ENCODE data around the gene CATSPERD.

CATSPERD gene, protein sequence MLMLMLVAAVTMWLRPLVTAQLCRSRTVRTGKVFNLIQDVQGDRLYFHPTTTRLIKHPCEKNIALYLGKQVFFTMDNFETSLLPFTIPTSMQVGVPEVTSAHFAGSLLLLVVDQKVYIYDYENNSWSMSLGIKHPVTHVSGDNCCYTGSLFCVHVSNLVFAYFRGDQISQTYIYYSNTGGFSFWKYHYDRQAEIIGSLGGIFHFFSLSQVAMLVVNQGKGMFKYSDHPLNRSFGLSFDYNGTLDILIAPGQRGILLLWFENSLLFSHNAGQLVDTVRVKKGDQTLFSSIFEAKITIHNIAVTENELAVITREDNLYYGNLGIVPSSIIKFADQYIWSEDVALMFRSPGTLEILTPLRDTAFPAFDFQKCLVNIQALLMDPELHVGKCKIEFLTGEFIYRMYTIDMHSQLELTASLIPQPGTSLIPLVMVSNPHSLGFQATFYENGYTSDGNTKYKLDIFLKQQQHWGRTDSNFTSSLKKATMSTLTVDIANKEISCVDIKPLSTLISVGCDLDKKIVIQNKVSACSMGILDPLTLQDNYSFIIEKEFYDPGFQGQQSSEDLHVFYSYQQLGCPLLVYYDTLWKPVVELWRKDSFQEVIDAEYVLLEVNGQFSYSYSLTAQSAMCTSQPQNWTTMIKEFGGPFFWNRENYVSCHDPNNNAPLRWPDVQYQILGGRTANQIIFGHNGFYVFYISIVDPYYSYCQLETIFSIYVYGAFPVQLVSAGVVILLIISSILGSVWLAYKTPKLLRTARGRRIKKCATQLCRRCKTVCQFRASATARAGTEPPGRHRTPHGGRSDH

DNA sequence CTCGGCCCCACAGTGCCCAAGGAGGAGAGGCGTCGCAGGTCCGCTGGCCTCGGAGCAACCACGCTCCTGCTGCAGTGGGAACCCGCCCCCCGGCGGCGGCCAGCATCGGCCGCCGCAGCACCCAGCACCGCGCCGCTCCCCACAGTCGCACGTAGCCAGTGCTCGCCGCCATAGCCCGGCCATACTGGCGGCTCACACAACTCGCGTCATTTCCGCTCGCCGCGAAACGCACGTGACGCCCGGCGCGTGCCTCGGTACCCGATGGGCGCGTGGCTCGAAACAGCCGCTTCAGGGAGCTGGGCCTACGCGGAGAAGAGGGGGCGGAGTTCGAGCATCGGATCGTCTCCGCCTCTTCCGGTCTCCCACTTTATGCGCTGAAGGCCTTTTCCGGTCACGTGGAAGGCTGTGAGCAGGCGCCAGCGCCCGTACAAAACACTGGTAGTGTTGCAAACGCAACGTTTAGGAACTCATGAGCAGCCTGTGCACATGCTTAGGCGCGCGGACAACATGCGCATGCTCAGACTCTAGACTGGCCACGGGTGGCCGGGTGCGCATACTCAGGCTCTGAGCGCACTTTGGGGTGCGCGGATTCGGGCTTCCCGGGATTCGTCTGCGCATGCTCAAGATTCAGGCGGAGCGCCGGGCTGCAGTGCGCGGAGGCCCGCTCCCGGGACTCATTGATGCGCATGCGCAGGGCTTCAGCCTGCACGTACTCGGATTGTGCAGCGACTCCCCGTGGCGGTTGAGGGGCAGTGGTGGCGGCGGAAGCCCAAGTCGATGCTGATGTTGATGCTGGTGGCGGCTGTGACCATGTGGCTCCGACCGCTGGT, at the start of gene CATSPERD, which contains the start of gene LONP1:
Gene CATSPERD (plus strand): TSS at position 677 of the 830 bp plus-strand sequence. CDS start 101 bp downstream, at position 778.
Gene LONP1 (minus strand): TSS at position 186 of the 830 bp plus-strand sequence. CDS start 14 bp downstream, at position 172.
- peak; percentile 91 for DNase-seq (ENCODE audit: low read depth)

DNA sequence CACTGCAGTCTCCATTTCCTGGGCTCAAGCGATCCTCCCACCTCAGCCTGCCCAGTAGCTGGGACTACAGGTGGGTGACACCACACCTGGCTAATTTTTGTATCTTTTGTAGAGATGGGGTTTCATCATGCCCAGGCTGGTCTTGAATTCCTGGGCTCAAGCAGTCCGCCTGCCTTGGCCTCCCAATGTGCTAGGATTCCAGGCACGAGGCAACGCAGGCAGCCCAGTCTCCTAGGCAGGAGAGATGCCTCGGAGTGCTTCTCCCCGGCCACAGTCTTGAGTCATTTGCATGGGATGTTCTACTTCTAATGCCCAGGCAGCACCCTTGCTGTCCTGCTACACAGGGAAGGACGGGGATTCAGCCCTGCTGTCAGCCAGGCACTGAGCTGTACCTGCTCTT, 48.8 kb upstream of the CATSPERD start:
- no peak for DNase-seq (ENCODE audit: low read depth)

DNA sequence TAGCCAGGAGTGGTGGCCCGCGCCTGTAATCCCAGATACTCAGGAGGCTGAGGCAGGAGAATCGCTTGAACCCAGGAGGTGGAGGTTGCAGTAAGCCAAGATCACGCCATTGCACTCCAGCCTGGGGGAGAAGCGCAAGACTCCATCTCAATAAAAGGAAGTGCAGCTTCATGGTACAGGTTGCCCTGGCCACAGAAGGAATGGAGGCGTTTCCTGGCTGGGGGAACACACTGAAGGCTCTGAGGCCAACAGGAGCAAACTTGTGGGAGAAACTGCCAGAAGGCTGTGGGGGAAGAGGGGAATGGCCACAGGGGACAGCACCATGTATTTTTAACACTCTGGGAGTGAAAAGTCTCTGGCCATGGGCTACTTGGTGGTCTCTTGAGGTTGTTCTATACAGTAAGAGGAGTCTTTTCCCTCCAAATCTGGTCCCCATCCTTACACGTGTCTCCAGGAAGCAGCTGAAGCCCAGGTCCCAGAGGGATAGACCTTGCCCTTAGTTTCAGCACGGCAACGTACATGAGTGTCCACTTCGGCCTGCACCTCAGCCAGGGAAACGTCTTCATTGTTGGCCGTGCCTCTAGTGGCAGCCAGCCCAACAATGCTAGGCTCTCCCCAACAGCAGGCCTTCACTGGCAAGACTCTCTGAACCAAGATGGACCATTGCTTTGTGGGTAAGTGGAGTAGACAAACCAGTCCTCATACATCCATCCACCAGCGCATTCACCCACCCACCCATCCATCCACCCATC, 47.6 kb upstream of the CATSPERD start:
- no peak for DNase-seq (ENCODE audit: low read depth)

DNA sequence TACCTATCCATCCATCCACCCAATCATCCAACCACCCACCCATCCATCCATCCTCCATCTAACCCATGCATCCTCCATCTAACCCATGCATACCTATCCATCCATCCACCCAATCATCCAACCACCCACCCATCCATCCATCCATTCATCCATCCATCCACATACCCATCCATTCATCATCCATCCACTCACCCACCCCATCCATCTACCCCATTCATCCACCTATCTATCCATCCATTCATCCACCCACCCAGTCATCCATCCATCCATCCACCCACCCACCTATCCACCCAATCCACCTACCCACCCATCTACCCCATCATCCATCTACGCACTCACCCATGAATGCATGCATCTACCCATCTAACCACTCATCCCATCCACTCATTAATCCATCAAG, 46.7 kb upstream of the CATSPERD start:
- no peak for DNase-seq (ENCODE audit: low read depth)

DNA sequence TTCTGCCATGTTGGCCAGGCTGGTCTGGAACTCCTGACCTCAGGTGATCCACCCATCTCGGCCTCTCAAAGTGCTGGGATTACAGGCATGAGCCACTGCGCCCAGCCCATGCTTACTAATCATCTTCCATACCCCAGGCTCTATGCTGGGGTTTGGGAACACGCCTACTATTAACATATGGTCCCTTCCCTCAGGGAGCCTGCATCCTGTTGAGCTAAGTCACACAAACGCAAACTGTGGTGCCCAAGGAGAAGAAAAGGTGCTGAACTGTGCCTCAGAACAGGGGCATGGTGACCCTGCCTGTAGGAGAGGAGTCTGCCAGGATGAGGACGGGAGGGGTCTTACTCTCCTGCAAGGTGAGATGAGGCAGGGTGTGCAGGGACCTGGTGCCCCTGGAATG, 45.7 kb upstream of the CATSPERD start:
- DNase-seq (ENCODE audit: low read depth): no peak

DNA sequence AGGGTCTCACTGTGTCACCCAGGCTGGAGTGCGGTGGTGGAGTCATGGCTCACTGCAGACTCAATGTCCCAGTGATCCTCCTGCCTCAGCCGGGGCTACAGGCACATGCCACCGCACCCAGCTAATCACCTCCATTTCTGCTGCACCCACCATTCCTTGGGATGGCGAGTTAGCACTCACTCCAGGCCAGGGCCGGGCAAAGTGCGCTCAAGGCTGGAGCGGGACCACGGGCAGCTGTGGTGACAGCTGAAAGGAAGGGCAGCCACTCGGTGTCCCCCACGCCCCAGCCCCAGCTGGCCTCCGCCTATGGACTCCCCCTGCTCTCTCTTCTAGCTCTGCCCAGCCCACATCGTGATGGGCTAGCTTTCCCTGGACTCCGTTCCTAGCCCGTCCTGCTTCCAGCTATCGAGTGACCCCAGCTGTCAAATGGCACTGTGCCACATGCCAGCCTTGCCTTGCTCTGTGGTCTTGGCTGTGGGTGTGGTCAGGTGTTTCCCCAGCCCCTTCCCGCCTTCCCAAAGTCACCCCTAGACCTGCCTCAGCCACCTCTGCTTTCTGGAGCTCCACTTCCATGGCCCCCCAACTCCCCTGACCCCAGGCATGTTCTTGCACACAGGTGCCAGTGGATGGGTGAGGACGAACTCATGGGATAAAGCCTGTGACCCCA, 44.2 kb upstream of the CATSPERD start:
- no peak for DNase-seq (ENCODE audit: low read depth)

DNA sequence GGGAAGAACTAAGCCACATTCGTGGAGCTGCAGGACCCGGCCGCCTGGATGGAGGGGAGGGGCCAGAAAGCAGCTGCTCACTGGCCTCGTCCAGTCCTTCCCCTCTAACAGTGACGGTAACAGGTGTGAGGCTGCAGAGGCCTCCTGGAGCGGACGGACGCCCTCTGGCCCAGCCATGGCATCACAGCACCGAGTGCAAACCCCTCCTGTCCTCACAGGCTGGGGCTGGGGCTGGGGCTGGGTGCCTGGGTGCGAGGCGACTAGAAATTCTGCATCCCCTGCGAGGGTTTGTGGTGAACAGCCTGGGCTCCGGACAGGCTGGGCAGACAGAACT, 43.7 kb upstream of the CATSPERD start:
- DNase-seq (ENCODE audit: low read depth): no peak

DNA sequence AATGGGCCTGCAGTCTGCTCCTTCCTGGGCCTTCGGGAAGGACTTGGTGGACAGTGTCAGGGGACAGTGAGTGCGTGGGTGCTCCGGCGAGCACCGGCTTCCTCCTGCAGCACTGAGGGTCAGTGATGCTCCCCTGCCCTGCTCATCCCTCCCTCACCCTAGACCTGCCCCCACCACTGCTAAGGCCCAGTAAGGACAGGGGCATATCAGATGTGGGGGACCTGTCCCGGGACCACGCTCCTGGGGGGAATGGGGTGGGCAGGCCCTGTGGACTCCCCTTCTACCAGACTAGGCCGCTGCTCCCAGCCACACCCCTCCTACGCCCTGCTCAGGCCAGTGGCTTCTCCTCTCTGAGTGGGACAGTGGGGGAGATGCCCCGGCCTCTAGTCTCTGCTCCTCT, 43.3 kb upstream of the CATSPERD start:
- DNase-seq (ENCODE audit: low read depth): no peak

DNA sequence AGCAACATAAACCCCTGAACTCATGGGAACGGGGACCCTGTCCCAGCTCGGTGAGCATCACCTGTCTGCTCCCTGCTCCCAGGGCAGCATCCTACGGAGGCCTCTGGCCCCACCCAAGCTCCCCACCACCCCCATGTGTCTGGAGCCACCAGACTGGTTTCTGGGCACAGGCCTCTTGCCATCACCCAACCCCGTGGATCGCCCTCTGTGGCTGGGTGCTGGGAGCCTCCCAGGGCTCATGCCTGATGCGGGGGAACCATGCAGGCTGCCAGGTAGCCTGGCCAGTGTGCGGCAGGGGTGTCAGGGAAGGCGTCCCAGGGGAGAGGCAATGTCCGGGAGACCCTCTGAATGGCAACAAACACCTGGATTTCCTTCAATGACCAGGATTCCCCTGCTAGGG, 42.9 kb upstream of the CATSPERD start:
- DNase-seq (ENCODE audit: low read depth): no peak

DNA sequence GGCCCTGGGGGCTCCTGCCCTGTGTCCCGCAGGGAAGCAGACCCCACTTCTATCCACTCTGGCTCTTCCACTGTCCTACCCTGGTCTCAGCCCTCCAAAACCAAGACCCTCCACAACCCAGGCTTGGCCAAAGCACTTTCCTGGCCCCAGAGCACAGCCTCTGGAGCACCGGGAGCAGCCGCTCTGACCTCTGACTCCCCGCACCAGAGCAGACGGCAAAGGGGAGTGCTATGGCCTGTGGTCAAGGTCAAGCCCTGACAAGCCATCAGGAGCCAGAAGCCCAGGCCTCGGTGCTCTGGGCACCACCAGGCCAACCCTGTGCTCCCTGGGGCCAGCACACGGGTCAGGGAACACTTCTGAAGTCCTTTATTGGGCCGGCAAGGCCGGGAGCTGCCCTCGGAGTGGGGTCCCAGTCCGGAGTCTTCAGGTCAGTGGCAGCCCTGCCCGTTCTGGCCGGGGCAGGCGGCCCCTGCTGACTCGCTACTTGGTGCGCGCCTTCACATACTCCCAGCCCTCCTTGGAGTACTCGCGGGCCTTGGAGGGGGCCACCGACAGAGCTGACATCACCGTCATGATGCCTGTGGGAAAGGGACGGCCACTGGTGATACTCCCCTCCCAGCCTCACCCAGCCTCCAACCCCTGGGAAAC, 42.2 kb upstream of the CATSPERD start:
- DNase-seq (ENCODE audit: low read depth): no peak

DNA sequence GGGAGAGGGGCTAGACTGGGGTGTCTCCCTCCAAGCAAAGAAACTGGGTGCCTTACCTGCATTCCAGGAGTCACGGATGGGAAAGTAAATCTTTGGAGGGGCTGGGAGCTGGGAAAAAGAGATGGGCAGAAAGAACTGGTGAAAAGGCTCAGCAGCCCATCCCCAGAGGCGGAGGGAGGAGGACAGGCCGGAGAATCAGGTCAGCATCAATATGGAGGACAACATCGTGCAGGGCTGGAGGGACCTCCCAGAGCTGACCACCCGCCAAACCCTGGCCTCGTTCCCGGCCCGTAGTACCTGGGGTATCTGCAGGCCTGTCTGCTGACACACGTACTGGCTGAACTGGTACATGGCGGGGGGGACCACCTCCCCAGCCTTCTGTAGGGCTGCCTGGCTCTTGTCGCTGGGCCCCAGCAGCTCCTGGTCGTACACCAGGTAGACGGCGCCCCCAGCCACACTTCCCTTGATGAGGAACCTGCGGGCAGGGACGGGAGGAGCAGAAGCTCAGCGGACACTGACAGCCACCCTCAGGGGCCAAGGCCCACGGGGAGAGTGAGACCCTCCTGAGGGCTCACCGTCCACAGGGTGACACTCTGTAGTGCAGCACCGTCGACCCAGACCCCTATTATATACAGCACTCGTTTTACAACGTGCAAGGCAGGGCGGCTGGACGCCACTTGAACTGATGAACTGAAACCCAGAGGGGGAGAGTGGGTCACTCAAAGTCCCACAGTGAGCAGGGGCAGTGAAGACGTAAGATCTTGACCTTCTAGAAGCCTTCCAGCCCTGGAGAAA, 41.0 kb upstream of the CATSPERD start:
- DNase-seq (ENCODE audit: low read depth): no peak

DNA sequence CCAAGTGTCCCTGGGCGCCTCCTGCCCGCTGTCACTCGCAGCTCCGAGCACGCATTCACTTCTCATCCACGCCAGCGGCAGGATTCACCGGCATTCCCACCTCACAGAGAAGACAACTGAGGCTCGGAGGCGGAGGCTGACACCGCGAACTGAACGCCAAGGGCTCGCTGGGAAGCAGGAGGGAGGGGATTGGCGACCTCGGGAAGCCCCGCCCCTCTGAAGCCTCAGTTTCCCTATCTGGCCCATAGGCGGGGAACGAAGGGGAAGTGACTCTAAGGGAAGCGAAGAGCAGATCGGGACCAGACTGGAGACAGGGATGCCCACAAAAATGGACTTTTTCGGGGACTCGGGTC, 40.4 kb upstream of the CATSPERD start:
- no peak for DNase-seq (ENCODE audit: low read depth)

DNA sequence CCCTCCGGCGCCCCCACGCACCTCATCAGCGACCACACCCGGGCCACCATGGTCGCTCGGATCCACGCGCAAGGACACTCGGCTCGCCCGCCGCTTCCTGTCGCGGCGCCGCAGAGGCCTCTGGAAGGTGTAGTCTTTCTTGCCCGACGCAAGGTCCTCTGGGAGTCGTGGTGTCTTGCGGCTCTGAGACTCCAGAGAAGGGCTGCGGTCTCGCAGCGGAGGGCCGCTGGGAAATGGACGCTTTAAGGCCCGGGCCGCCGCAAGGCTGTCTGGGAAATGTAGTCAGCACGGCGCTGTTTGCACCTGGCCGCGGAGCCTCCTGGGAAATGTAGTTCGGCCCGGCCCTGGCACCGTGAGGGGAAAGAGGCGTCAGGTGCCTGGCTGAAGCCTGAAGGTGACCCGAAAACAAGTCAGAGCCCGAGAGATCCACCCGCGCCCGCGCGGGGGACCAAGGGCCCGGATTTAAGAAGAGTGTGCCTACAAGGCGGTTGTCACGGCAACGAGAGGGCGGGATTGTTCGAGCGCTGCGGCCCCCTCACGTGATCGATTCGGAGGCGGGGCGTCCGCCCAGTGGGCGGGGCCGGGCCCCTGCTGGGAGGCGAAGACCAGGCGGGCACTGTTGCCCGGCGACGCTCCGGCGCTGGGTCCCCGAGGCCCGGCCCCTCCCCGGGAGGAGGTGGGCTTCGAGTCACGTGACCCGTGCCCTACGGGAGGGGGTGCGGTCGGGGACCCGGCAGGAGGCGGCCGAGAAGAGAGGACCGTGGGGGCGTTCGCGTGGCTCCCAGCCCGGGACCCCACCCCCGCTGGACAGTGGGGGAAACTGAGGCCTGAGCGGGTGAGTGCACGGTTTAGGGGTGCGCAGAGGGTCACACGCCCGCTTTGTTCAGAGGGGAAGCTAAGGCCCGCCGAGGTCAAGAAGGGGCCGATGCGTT, 39.7 kb upstream of the CATSPERD start, which contains the start of the genes HSD11B1L and MICOS13:
Gene HSD11B1L (plus strand): TSS at position 591 of the 932 bp plus-strand sequence. CDS start 3,806 bp downstream, outside the sequence.
Gene MICOS13 (minus strand): TSS at position 80 of the 932 bp plus-strand sequence. CDS start 30 bp downstream, at position 50.
- DNase-seq (ENCODE audit: low read depth): peak; percentile 92

DNA sequence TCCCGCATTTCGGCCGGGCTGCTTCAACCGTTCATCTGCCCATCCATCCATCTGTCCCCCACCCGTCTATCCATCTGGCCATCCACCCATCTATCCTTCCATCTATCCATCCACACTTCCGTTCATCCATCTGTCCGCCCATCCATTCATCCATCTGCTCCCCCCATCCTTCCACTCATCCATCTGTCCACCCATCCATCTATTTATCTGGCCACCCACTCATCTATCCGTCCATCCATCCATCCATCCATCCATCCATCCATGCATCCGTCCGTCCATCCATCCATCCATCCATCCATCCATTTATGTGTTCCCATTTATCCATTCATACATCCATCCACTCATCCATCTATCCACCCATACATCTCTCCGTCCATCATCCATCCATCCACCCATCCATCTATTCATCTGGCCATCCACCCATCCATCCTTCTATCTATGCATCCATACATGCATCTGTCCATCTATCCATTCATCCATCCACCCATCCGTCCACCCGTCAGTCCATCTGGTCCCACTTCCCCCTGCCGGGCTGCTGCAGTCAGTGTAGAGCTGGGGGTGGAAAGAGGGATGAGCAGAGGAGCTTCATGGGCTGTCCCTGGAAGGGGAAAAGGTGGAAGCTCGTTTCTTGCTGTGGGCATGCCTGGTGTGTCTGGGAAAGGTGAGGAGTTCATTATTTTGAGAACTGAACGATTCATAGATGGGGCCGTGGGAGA, 38.9 kb upstream of the CATSPERD start:
- no peak for DNase-seq (ENCODE audit: low read depth)

DNA sequence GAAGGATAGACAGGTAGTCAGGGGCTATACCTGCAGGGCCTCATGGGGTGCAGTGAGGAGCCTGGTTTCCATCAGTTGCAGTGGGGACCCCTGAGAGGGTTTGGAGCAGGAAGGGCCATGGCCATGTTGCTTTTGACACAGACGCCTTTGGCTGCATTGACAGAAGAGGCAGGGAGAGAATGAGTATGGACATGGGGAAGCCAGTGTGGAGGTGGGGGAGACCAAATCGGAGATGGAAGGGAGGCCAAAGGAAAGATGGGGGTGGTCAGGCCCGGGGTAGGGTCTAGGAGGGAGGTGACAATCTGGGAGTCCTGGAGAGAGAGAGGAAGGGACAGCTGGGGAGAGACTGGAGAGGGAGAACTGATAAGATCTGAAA, 38.3 kb upstream of the CATSPERD start:
- DNase-seq (ENCODE audit: low read depth): no peak

DNA sequence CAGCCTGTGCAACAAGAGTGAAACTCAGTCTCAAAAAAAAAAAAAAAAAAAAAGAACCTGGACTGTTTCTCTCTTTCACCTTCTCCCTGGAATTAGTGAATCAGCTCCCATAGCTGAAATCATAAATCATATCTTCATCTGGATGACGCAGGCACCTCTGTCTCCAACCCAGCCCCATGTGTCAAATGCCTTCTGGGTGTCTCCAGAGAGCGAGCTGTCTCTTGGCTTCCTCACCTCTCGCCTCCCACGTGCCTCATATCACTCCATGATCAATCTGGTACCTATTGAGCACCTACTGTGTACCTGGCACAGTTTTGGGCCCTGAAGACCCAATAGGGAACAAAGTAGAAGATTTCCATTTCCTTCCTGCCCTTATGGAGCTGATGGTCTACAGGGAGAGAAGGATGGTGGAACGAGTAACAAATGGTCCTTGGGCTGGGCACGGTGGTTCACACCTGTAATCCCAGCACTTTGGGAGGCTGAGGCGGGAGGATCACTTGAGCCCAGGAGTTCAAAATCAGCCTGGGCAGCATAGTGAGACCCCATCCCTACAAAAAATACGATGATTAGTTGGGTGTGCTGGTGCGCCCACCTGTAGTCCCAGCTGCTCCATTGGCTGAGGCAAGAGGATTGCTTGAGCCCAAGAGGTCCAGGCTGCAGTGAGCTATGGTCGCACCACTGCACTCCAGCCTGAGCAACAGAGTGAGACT, 37.1 kb upstream of the CATSPERD start:
- no peak for DNase-seq (ENCODE audit: low read depth)
